GOT3 (cell line): ENCODE results near the gene EEF2K.

Source experiments
- DNase-seq: peaks from one replicate; lab custom pipeline; 2025; ENCODE audit warnings: mixed read lengths; lab: John Stamatoyannopoulos, UW

EEF2K gene

DNA sequence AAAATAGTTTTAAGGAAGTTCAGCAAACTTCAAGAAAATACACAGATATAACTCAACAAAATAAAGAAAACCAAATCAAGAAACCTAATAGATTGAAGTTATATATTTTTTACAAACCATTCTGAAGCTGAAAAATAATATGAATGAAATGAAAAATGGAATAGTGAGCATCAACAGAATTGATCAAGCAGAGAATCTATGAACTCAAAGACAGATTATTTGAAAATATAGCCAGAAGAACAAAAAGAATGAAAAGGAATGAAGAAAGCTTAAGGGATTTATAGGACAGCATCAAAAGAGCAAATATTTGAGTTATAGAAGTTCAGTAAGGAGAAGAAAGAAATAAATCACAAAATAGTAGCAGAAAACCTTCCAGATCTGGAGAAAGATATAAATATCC, 130.5 kb downstream of the EEF2K start:
- no peak for DNase-seq

DNA sequence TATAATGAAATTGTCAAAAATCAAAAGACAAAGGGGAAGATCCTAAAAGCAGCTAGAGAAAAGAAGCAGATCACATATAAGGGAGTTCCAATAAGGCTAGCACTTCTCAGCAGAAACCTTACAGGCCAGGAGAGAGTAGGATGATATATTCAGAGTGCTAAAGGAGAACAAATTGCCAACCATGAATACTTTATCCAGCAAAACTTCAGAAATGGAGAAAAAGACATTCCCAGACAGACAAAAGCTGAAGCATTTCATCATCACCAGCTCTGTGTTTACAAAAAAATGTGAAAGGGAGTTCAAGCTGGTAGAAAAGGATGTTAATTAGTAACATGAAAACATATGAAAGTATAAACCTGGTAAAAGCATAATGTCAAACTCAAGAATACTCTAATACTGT, 131.0 kb downstream of the EEF2K start:
- no peak for DNase-seq

DNA sequence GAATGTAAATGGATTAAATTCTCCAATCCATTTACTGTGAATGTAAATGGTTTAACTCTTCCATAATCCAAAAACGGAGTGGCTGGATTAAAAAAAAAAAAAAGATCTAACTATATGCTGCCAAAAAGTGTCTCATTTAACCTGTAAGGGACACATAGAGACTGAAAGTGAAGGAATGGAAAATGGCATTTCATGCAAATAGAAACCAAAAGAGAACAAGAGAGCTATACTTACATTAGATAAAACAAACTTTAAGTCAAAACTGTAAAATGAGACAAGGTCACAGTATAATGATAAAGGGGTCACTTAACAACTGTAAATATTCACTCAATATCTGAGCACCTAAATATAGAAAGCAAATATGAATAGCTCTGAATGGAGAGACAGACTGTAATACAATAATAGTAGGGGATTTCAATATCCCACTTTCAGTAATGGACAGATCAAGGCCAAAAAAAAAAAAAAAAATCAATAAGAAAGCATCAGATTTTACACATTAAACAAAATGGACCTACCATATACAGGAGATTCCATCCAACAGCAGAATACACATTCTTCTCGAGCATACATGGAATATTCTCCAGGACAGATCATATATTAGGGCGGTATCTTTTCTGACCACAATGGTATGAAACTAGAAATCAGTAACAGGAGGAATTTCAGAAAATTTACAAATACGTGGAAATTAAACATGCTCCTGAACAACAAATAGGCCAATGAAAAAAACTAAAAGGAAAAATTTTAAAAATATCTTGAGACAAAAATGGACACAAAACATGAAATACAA, 132.0 kb downstream of the EEF2K start:
- no peak for DNase-seq
